ENCODE measurements around the gene PRKCH. TPM values are rescaled to one million over a fixed set of nuclear protein-coding genes. Genes with fewer than 3 reads are reported as not detected.

The PRKCH gene
- total and polyA plus RNA-seq, 10 of the 15 experiments (the other 5 are each of a cell fraction or from before 2014, with no cell fraction given): 10.7 to 140 (median 33.2) TPM

DNA sequence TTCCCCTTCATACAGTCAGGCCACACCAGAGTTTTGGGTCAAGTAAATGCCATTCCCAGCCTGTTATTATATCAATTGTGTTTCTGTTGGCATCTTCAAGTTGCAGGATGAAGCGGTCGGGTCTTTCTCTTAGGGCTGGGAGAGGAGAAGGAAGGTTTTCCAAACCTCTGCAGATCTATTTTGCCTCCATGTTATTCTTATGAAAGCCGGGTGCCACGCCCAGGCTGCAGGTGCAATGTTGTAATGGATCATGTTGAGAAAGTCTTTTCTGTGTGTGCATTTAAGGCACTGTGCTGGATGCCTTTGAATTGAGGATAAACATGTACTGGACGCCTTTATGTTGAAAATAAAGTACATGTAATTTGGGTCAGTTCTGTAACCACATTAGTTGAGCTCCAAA, 209.5 kb downstream of the PRKCH start (continued):
- TF ChIP-seq, protein P1, sequence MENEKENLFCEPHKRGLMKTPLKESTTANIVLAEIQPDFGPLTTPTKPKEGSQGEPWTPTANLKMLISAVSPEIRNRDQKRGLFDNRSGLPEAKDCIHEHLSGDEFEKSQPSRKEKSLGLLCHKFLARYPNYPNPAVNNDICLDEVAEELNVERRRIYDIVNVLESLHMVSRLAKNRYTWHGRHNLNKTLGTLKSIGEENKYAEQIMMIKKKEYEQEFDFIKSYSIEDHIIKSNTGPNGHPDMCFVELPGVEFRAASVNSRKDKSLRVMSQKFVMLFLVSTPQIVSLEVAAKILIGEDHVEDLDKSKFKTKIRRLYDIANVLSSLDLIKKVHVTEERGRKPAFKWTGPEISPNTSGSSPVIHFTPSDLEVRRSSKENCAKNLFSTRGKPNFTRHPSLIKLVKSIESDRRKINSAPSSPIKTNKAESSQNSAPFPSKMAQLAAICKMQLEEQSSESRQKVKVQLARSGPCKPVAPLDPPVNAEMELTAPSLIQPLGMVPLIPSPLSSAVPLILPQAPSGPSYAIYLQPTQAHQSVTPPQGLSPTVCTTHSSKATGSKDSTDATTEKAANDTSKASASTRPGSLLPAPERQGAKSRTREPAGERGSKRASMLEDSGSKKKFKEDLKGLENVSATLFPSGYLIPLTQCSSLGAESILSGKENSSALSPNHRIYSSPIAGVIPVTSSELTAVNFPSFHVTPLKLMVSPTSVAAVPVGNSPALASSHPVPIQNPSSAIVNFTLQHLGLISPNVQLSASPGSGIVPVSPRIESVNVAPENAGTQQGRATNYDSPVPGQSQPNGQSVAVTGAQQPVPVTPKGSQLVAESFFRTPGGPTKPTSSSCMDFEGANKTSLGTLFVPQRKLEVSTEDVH (IDR thresholded peaks at IDR 0.05; ENCODE audit: low read depth, partially characterized antibody): no peak
- no peak for TF ChIP-seq TARDBP (IDR thresholded peaks at IDR 0.05; ENCODE audit: borderline replicate concordance)

DNA sequence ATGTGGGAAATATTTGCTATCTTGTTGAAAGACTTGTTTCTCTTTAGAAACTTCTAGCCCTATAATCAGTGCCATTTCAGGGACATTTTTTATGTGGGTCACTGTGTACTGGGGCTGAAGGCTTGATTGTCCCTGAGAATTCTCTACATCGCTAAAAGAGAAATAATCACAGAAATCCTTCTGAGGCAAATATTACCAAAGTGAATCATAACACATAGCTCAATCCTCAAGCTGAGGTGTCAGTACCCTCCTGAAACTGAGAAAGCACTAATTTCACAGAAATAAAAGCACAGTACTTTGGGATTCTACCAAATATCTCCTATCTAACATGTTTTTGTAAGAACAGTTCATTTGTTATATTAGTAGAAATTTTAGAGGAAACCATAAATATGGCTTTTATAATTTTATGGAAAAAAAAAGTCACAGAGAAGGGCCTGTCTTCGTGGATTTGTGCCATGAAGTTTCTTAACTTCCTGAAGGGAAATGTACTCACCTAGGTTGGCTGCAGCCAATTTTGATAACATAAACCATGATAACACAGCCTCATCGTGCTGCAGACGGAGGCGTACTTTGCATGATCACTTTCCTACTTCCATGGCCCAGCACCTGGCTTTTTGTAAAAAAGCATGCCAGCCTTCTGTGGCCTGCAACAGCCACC, 210.2 kb downstream of the PRKCH start:
- POLR2A ChIA-PET: interaction anchor here (1.0 kb wide), 1 partner anchor 72 kb away, joined by 3 read pairs; no protein-coding TSS in a partner anchor
- H3K36me3 ChIP-seq (ENCODE audit: control insufficient read depth in 2 of 2, insufficient read depth in 2 of 2, low read length in 1 of 2): peaks cover 27 to 36% of the 10 kb centered on the region in 2 experiments

More for the DNA sequence above, 210.2 kb downstream of the PRKCH start:
- intact Hi-C loops (cut with micrococcal nuclease; ENCODE audit: unreplicated experiment) (no loop called here), in situ Hi-C loops (cut with MboI) (no loop called here)
- Histone ChIP-seq H3K4me3 (no peak overlapping the region), H3K9me3 (replicated peaks; ENCODE audit: control insufficient read depth, insufficient read depth, low read length) (no peaks in the 10 kb centered on the region; the same call in 2 of the 3 replicates), H2AFZ (ENCODE audit: control insufficient read depth, low read depth, low read length) (no peak overlapping the region), H3K27me3 (replicated peaks in 1 of 2; ENCODE audit: control insufficient read depth in 2 of 2, insufficient read depth in 2 of 2, low read length in 1 of 2) (no peaks in the 10 kb centered on the region), H3K4me1 (ENCODE audit: control insufficient read depth, insufficient read depth, low read length) (no peaks in the 10 kb centered on the region), H3K9ac (ENCODE audit: control insufficient read depth, insufficient read depth, low read length) (no peak overlapping the region), H4K20me1 (ENCODE audit: control insufficient read depth, insufficient read depth) (no peaks in the 10 kb centered on the region), H3K4me2 (ENCODE audit: control insufficient read depth, insufficient read depth) (no peak overlapping the region), H3K79me2 (ENCODE audit: control insufficient read depth, insufficient read depth, low read length) (no peaks in the 10 kb centered on the region), H3K27ac (ENCODE audit: control insufficient read depth, insufficient read depth) (no peak overlapping the region)
- ChIA-PET RAD21 (ENCODE audit: unreplicated experiment) (no interaction called here), SMC1A (ENCODE audit: uncharacterized antibody, unreplicated experiment) (interaction anchor here (1.5 to 2.7 kb wide), 3 partner anchors 10 to 151 kb away, joined by 4 to 9 read pairs (median 4); no protein-coding TSS in a partner anchor), CTCF (interaction anchor here (1.6 kb wide), 1 partner anchor 12 kb away, joined by 4 read pairs; no protein-coding TSS in a partner anchor)
- DNase-seq (ENCODE audit: low read depth, low spot score) (no peak), FAIRE-seq (no peak), ATAC-seq (no peak)
- TF ChIP-seq TBL1XR1 (IDR thresholded peaks at IDR 0.05; ENCODE audit: low read depth, low read length) (no peak), HDGF (IDR thresholded peaks at IDR 0.05) (no peak), MXI1 (IDR thresholded peaks at IDR 0.05; ENCODE audit: low read depth, low read length) (no peak), RUNX3 (IDR thresholded peaks at IDR 0.05; ENCODE audit: low read length) (no peak)
- BruUV-seq (replicated peaks): no TSS peak
- 74% methylated on average over 5 of the region's 5 CpGs for WGBS (ENCODE audit: insufficient coverage, insufficient replicate concordance, low lambda C conversion rate, missing lambda C conversion rate)

Data from GM12878 (cell line).